Gastroesophageal sphincter (tissue), 3 donors: ENCODE data around the gene SETSIP.

Experiments used
- CTCF ChIP-seq, 4 experiments: fragments of 200-600 bp in 2 of 4; fragments of 450-650 bp in 2 of 4; sonication (generic) in 1 of 4; IDR thresholded peaks; one replicate each; pipeline ENCODE4 v1.5.1; 2017 to 2019; ENCODE audit warnings: antibody characterized with exemption in 4 of 4, mild to moderate bottlenecking in 2 of 4, moderate library complexity in 2 of 4
- POLR2A ChIP-seq, 2 donors: fragments of 450-650 bp; IDR thresholded peaks; one replicate each; pipeline ENCODE4 v1.6.1; 2017; ENCODE audit warnings: antibody characterized with exemption in 2 of 2, mild to moderate bottlenecking in 2 of 2, moderate library complexity in 1 of 2
- POLR2AphosphoS5 ChIP-seq: sonication (generic); formaldehyde crosslinking; IDR thresholded peaks from one replicate; pipeline ENCODE4 v1.6.1; 2017; ENCODE audit warnings: antibody characterized with exemption

- TF ChIP-seq CTCF (IDR thresholded peaks at IDR 0.05) (no peak), POLR2AphosphoS5 (no peak), POLR2A (IDR thresholded peaks at IDR 0.05) (no peak)
These were observed 9.4 kb upstream of the SETSIP start for GRCh38 chr1:92084651-92085050.
